Stimulated activated CD4-positive, alpha-beta T cell treated with anti-CD3 and anti-CD28 coated beads, Interleukin-4, amount 100 ng/mL, for 24 hours (primary cell): Measurements from ENCODE around the gene SCN7A.
"Not testable (repeated sequence)": the region's sequence is repeated elsewhere in the genome, so short reads cannot be mapped to it uniquely, and the experiment has no call there.

Experiments
- DNase-seq: peaks from one replicate; pipeline ENCODE4 v3.0.0-alpha.2; 2020

SCN7A gene

DNA sequence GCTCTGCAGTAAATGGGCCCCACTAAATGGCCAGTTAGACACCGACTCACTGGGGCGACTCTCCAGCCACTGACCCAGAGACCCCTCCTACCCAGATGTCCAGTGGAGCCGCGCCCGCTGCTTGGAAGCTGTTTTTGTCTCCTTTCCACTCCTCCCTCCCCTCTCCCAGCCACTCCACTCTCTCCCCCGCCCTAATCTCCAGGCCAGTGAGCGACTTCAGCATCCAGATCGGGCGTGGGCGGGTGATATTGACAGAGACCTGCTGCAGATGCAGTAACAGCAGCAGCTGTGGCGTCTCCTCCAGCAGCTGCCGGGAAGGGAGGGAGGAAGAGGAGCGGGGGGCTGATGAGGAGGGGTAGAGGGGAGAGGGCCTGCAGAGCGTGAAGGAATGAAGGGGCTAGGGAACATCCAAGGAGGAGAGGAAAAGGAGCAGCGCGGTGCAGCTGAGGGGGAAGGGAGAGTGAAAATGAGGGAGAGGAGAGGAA, at the start of gene SCN7A:
TSS of gene SCN7A (minus strand) at position 110 of the 485 bp plus-strand sequence. CDS start 16,553 bp downstream, outside the sequence.
- DNase-seq: no peak

DNA sequence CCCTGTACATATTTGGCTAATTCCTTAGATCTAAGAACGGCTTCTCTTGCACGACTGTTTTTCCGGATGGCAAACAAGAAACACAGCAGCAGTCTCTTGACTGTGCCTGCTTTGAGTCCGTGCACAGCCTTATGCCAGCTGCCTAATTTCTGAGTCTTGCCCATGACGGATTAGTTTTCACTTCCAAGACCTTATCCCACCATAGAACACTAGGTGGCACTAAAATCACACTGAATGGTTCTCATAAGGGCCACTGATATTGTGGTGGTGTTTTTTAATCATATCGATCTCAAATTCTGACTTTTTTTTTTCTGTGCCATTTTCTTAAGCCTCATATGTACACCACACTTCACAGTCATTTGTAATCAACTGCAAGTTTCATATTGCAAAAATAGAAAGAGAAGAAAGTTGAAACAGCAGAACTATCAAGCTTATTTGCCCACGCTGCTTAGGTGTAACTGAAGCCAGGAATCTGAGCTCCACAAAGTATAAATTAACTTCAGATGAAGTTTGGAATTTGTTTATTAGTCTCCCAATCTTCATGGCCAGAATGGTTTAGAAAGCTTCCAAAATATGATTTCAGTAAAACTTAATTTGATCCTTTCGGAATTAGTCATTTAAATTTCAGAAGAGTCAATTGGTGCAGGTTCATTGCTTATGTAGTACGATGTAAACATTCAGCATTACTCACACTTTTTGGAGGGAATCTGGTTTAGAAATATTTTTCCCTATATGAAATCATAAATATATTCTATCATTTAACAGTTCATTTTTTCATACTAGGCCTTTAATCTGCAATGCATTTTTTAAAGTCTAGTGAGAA, 45.5 kb upstream of the SCN7A start:
- peak; percentile 30 for DNase-seq

DNA sequence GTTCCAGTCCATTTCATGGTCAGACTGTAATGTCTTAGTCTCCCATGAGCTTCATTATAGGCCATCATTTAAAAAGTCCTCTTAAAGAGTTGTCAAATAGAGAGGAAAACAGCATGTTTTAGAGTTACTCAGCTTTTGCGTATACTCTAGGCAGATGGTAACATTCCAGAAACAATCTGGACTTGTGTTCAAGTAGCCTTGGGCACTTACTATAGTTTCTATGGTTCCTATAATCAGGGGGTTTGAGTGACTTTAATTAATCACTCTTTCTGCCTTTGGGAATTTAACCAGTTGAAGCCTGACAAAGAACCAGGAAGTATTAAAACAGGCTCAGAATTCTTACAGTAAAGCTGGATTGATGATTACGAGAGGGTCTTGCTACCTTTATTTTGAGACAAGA, 42.1 kb upstream of the SCN7A start:
- no peak for DNase-seq

DNA sequence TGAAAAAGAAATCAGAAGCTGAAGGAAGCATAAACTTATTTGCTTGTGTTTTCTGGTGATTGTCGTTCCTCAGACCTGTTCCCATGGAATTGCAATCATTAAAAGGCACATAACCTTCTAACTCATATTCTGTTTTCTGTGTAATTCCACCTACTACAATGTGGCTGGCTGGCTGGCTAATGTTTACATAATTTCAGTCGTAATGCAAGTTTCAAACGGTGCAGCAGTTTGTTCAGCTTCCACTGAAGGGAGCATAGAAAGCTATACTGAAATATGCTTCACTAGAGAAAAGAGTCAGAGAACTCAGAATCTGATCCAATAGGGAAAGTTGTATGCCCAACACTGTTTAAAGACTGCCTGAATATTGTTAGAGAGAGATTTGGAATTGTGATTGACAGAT, 27.1 kb upstream of the SCN7A start:
- no peak for DNase-seq

DNA sequence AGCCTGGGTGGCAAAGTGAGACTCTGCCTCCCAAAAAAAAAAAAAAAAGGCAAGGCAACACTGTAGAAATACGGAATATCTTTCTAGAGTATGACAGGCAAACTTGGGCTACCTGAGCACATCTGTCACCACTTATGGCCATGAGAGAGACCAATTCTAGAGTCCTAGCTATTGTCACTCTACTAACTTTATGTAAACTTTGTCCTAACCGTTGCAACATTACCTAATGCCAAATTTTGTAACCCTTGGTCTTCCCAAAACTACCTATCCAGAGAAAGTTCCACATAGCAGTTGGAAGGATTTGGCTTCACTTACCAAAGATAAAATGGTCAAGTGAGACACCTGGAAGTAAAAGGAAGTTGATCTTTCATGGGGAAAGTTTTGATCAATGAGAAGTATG, 26.6 kb upstream of the SCN7A start:
- DNase-seq: no peak

DNA sequence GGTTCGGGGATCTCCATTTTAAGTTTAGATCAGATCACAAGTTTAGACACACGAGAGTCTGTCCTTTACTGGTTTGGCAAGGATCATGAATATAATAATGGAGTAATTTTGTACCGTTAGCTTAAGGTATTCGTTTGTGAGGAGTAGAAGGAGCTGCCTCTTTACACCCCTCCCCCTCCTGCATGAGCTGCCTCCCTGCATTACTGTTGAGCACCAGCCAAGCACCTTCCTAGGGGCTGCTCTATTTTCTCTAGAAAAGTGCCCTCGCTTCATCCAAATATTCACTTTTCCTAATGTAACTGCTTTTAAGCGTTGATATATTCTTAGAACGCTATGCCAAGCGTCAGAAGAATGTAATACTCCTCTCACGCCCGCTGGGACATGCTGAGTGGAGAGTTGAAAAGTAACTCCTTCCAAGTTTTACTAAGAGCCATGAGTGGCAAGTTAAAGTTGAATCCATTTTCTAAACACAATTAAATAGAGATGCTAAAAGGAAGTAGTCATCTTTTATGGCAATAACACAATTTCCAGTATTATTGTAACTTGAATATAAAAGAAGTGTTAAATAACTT, 25.4 kb upstream of the SCN7A start:
- no peak for DNase-seq

DNA sequence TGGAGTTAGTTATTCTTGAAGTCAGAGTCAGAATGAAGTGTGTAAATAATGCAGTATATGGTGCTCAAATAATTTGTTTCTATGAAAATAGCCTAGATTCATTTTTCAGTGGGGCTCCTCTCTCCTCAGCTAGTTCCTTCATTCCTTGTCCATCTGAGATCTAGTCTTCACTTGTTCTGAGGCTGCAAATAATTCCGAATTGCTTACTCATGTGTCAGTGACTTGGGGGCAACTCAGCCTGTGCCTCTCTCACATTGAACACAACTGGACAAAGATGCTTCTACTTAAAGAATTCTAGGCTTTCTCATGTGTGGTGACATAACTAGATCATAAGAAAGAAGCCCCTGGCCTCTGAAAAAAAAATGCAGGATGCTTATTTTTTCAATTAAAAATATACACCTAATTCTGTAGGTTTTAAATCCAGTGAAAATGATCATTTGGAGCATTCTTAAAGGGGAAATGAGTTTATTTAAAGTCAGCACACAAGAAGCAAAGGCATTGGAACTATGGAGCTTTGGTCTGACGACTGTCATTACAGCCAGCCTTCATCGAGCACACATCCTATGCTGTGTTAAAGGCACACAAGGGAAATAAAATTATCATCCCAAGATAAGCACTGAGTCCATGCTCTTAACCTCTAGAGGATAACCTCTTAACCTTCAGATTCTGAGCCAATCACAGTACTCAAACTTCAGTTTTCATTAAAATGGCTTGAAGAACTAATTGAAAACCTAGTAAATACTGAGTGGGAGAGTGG, 24.8 kb upstream of the SCN7A start:
- DNase-seq: no peak

DNA sequence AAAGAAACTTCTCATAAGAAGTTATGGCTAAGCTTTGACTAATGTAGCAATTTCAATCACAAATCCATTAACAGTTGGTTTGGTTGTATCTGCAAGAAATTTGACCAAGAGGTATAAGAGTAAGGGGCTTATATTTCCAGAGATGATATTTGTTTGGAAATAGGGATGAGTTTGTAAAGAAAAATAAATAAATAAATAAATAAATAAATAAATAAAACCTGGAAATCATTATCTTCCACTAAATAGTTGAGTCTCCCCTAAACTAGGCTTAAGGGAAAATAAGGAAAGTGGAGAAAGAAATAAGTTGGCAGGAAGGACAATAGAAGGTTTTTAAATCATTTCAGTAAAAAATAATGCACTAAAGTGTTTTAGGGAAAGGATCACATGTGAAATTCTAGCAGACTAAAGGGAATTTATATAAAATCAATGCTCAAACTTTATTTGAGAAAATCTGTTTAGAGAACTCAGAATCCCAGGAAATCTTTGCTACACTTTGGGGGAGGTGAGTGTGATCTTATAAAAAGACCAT, 23.5 kb upstream of the SCN7A start:
- no peak for DNase-seq

DNA sequence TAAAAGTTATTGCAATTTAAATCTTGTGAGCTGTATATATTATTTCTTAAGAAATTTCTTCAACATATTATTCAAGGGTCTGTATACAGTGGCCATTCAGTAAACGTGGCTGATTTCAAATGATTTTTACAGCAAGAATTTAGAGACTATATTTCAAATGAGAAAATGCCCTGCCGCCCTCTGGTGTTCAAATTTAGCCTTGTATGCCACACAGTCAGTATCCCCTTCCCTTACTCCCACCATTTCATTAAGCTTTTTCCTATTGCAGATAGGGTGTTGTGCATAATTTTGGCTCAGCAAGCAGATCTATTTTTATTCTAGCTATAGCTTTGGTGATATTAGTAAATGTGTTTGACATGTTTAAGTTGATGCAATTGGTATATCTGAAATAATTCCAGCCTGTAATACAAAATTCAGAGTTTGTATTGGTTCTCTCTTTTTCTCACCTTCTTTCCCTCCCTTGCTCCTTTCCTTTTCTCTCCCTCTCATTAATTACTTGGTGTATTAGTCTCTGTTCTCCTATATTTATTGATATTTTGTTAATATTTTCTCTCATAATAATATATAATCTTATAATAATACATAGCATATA, 22.8 kb upstream of the SCN7A start:
- no peak for DNase-seq

DNA sequence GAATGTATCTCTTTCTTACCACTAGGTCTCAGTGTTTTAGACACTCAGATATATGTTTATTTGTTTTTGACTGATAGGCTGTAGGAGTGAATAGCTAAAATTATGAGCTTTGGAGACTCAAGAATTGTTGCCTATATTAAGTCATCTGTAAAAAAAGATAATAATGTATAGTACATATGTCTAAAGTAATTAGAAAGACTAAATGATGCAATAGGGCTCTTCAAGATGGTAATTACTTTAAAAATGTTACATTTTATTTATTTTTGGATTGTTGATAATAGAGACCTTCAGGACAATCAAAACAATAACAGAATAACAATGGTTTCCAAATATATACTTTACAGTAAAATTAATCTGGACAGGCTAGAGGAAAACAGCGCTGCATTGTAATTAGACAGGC, 19.9 kb upstream of the SCN7A start:
- no peak for DNase-seq

DNA sequence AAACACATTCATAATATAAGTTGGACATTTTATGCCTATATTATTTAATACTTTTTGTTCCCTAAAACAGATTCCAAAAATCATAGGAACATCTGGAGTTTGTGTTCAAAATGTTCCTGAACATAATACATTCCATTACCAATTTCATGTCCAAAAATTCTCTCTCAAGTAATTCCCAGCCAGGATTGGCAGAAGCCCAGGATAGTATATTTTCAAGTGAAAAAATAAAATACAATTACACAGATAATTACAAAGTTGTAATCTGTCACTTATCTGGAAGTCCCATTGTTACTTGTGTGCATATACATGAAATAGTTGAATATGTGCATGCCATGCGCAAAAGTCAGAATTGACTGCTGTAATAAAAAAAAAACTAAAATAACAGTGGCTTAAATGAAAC, 5.2 kb upstream of the SCN7A start:
- DNase-seq: no peak

DNA sequence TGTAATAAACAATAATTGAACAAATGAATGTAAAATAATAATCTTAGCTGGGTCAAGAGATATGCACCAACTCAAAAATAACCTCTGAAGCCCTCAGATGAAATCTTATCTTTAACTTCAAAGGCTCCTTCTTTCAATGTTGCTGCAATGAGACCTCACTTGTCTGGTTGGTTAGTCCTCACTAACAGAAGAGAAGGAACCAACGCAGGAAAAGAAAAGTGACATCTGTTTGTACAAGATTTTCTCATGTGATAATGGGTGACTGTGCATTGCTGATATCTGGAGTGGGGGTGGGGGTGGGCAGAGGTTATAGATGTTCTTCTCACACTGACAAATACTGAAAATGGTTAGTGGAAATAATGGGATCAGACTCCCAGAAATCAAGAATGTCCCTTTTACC, 2.6 kb downstream of the SCN7A start:
- no peak for DNase-seq

DNA sequence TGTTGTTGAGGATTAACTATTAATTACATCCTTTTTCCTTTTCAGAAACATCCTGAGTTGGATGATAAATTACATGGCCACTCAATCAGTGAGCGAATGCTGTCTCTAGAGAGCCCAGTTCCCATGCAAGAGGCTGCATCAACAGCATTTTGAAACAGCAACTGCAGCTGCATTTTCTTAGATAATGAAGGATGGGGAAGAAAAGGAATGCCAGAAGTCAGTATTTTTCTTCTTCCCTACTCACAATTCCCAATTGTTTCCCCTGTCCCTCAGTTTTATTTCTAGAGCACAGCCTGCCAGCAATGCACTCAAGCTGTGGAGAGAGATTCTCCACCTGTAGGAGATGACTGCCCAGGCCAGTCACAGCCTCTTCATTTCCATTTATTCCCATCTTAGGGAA, 6.9 kb downstream of the SCN7A start:
- DNase-seq: no peak

DNA sequence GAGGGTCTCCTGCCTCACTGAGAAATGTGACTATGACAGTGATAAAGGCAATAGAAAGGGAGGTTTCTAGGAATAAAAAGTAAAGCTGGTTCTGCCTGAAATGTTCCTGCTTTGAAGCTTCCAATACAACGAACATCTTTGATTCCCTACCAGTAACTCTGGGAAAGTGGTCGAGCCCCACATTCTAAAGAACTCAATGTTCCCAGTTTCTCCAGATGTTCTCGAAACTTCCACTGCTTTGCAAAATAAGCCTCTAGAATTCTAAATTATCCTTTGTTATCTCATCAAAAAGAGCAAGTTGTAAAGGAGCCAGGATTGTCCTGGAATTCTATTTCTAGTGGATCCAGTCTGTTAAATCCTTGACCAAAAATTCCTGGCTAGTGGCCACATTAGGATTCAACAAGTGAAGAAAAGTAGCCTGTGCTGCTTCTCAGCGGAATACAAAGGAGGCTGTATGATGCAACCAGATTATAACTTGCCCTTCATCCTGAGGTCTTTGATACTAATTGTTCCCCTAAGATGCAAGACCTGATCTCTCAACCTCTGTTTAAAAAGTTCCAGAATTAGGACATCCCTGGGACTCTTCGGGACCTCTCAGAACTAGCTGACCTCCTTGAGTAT, 8.4 kb downstream of the SCN7A start:
- DNase-seq: no peak

DNA sequence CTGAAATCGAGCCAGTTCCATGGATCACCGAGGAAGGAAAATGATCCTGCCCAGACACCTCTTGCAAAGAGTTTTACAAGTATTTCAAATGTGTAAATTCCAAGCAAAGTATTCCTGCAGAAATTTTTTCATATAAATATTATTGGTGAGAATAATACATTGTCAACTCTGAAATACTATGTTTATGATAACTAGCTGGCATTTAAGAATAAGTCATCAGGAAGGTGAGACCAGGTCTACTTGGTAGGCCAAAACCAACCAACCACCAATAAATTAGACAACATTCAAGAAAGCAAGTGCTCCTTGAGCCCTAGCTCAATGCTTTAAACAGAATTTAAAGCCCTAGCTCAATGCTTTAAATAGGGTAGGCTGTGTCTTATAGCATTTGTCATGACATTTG, 21.7 kb downstream of the SCN7A start:
- no peak for DNase-seq

DNA sequence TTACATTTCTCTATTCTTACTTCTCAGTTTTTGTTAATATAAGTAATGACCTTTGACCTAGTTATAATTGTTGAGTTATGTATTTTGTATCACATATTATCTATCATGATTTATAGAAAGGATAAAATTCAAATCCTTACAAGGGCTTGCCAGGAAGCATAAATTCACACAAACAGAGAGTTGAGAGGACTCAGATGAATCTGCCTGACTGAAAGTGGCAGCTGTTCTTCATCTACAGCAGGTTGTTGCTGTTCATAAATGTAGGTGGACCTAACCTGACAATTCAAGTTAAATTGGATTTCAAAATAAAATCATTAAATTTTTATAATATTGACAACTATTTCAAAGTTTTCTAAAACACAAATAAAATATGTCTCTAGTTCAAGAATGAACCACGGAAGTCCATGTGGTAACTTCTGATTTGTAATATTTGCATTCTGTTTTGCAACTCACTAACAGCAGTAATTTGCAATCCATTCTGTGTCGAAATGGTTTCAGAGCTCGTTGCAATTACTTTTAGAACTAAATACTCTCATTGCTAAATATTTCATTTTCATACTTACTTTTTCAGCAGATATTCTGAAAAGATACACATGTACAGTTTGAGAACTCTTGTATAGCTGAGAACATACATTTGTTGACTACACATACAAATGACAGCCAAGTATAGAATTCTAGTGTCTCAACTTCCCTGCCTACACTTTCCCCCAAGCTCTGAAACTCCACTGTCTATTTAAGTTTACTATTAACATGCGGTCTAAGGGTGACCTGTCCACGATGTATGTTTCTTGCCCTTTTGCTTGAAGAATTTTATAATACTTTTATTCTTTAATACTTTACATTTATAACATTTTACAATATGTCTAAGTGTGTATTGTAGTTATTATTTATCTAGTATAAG, 25.7 kb downstream of the SCN7A start:
- DNase-seq: no peak

DNA sequence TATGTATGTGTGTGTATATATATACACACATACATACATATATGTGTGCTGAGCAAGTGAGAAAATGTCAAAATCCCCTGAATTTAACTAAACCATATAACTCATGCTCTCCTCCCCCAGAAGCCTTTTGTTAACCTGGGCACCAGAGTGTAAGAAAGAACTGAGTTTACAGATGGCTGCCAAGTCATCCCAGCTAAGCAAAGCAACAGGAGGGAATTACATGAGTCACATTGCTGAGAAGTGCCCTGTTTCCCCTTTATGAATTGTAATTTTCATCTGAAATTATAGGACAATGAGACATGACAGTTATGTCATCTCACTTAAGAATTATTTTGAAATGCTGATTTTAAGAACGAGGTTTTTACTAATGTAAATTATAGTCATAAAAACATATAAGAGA, 29.9 kb downstream of the SCN7A start:
- DNase-seq: no peak

DNA sequence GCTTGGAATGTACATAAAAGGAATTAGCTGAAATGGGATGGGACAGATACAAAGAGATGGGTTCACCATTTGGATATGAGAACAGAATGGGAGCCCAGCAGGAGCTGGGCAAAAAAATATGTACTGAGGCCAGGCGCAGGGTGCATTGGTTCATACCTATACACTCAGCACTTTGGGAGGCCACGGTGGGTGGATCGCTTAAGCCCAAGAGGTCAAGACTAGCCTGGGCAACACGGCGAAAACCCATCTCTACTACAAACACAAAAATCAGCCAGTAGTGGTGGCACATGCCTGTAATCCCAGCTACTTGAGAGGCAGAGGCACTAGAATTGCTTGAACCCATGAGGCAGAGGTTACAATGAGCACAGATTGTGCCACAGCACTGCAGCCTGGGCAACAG, 30.4 kb downstream of the SCN7A start:
- no peak for DNase-seq

DNA sequence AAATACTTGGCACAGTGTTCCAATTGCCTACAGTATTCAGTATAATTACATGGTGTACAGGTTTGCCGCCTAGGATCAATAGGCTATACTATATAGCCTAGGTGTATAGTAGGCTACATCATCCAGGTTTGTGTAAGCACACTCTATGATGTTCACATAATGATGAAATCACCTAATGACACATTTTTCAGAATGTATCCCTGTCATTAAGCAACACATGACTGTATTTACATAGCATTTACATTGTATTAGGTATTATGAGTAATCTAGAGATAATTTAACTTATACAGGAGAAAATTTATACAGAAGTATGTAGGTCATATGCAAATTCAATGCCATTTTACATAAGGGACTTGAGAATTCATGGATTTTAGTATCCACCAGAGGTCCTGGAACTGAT, 35.4 kb downstream of the SCN7A start:
- no peak for DNase-seq

DNA sequence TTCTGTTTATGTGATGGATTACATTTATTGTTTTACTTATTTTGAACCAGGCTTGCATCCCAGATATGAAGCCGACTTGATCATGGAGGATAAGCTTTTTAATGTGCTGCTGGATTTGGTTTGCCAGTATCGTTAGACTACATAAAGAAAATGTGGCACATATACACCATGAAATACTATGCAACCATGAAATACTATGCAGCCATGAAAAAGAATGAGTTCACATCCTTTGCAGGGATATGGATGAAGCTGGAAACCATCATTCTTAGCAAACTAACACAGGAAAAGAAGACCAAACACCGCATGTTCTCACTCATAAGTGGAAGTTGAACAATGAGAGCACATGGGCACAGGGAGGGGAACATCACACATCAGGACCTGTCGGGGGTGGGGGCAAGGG, 38.2 kb downstream of the SCN7A start:
- DNase-seq: not testable (repeated sequence)

DNA sequence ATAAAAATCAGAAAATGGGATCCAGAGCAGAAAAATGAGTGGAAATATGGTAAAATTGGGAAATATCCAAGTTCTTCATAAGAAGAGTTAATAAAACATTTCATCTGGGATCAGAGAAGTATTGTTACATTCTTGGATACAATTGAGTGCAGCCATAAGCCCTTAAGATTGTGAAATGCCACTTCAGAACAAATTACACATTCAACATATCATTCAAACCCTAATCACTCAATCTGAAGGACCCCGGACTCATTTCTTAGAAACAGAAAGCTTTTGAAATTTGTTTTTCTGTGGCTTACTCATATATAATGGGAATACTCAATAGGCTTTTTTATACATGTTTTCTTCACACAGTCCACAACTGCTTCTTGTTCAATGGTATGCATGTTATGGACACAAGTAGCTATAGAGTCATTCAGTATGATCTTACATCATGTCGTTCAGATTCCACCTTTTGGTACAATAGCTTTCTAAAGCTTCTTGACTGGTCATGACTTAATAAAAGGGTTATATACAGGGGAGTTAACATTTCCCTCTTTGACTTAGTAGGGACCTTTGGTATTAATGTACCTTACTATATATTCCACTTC, 39.9 kb downstream of the SCN7A start:
- no peak for DNase-seq
